K562 (cell line): ENCODE measurements around the gene UROS. TPM values are rescaled to one million over a fixed set of nuclear protein-coding genes. Genes with fewer than 3 reads are reported as not detected.

ENCODE experiments used
- ATAC-seq: fragments of 200-7000 bp; cut with Tn5 transposase; 3 replicates; pipeline ENCODE4 v1.9.1; 2020; ENCODE audit warnings: moderate library complexity
- BruUV-seq: library from RNA; stranded (reverse); fragments of 400-500 nt; replicated peaks from 2 replicates; lab custom pipeline; 2021; lab: Mats Ljungman, UMichigan
- CTCF ChIA-PET: fragments of 300-600 bp; formaldehyde crosslinking; extraction: SDS; loops from one replicate; lab custom pipeline; 2021; ENCODE audit warnings: low intra/inter-chr PET ratio; lab: Yijun Ruan, JAX
- POLR2A ChIA-PET: fragments of 300-600, 350-650 bp; sonication (Branson Sonifier 250); formaldehyde crosslinking; extraction: SDS; loops from one replicate; lab custom pipeline; 2021; ENCODE audit warnings: antibody characterized with exemption, inconsistent platforms; lab: Yijun Ruan, JAX
- DNase-seq, 4 experiments: peaks; one replicate each; pipeline versions ENCODE4 v3.0.0 to v3.0.0-alpha.2; 2011 to 2018; ENCODE audit warnings: low spot score in 3 of 4, mixed read lengths in 3 of 4; ENCODE audit errors: extremely low read depth in 1 of 4
- FAIRE-seq: peaks from 2 replicates; lab custom pipeline; 2011; peaks lifted over from hg19 to GRCh38; lab: Jason Lieb, UNC
- H2AFZ ChIP-seq: 2 replicates; pipeline ENCODE4 v1.6.0; 2011; ENCODE audit warnings: low read depth, low read length, control low read depth, inconsistent platforms
- H3K27ac ChIP-seq: fragments of 200-600 bp; 3 replicates; pipeline ENCODE4 v1.8.0; 2011; ENCODE audit warnings: low read depth, mild to moderate bottlenecking, control low read depth, inconsistent platforms, low read length, moderate library complexity, mixed read lengths; ENCODE audit errors: extremely low read depth
- H3K27me3 ChIP-seq, 2 experiments: fragments of 300-600 bp in 1 of 2; 2 replicates in 1 of 2; 3 replicates in 1 of 2; pipeline versions ENCODE4 v1.6.0 to v1.8.0; 2011; ENCODE audit warnings: inconsistent platforms in 2 of 2, low read length in 2 of 2, mild to moderate bottlenecking in 1 of 2, mixed read lengths in 1 of 2, moderate library complexity in 1 of 2; ENCODE audit not compliant: control insufficient read depth in 2 of 2, insufficient read depth in 2 of 2
- H3K36me3 ChIP-seq: fragments of 300-600 bp; 3 replicates; pipeline ENCODE4 v1.8.0; 2011; ENCODE audit warnings: mild to moderate bottlenecking, low read length, inconsistent platforms; ENCODE audit not compliant: control insufficient read depth, insufficient read depth
- H3K4me1 ChIP-seq, 2 experiments: fragments of 200-600 bp in 1 of 2; replicated peaks in 1 of 2; 2 replicates in 1 of 2; 3 replicates in 1 of 2; pipeline versions ENCODE4 v1.5.1 to v1.8.0; 2011; ENCODE audit warnings: inconsistent platforms in 2 of 2, low read length in 2 of 2, mild to moderate bottlenecking in 1 of 2, mixed read lengths in 1 of 2, moderate library complexity in 1 of 2; ENCODE audit not compliant: control insufficient read depth in 2 of 2, insufficient read depth in 2 of 2
- H3K4me2 ChIP-seq: 2 replicates; pipeline ENCODE4 v1.6.1; 2011; ENCODE audit warnings: low read length, control low read depth, inconsistent platforms, mixed read lengths; ENCODE audit not compliant: insufficient read depth
- H3K4me3 ChIP-seq: fragments of 200-600 bp; sonication (generic), shearing (Covaris generic); 2 replicates; pipeline ENCODE4 v1.5.1; 2016; ENCODE audit warnings: control low read depth, inconsistent platforms
- H3K79me2 ChIP-seq: fragments of 200-600 bp; 3 replicates; pipeline ENCODE4 v1.8.0; 2011; ENCODE audit warnings: low read length, inconsistent platforms; ENCODE audit not compliant: control insufficient read depth, insufficient read depth
- H3K9ac ChIP-seq, 2 experiments: 2 replicates each; pipeline versions ENCODE4 v1.6.0 to v1.6.1; 2011; ENCODE audit warnings: low read depth in 2 of 2, low read length in 2 of 2, control low read depth in 1 of 2, inconsistent platforms in 1 of 2, mild to moderate bottlenecking in 1 of 2, mixed read lengths in 1 of 2; ENCODE audit not compliant: insufficient read depth in 1 of 2
- H3K9me1 ChIP-seq: one replicate; pipeline ENCODE4 v1.6.0; 2011; ENCODE audit warnings: inconsistent platforms, mild to moderate bottlenecking, low read length, moderate library complexity; ENCODE audit not compliant: control insufficient read depth, insufficient read depth
- H3K9me3 ChIP-seq: replicated peaks from 2 replicates; pipeline ENCODE4 v1.5.1; 2011; ENCODE audit warnings: low read depth, low read length, inconsistent platforms; ENCODE audit not compliant: control insufficient read depth, insufficient read depth
- H4K20me1 ChIP-seq: replicated peaks from 2 replicates; pipeline ENCODE4 v1.6.1; 2011; ENCODE audit warnings: low read length, inconsistent platforms, mixed read lengths; ENCODE audit not compliant: control insufficient read depth, insufficient read depth
- ELF4 ChIP-seq: fragments of 450-650 bp; formaldehyde crosslinking; IDR thresholded peaks from 2 replicates; pipeline ENCODE4 v1.4.0; 2022; ENCODE audit warnings: missing genetic modification characterization
- MXI1 ChIP-seq: IDR thresholded peaks from 2 replicates; pipeline ENCODE4 v1.6.1; 2011; ENCODE audit warnings: low read depth, mild to moderate bottlenecking, improper control_type of control experiment, low read length
- SAFB2 ChIP-seq: fragments of 200-400 bp; formaldehyde crosslinking; IDR thresholded peaks from 2 replicates; pipeline ENCODE4 v1.6.1; 2018; ENCODE audit warnings: borderline replicate concordance, low read length, low read depth, moderate library complexity; ENCODE audit not compliant: severe bottlenecking
- SMARCA5 ChIP-seq: fragments of 450-650 bp; IDR thresholded peaks from 2 replicates; pipeline ENCODE4 v1.6.1; 2016
- ZNF217 ChIP-seq: sonication (generic); formaldehyde crosslinking; IDR thresholded peaks from 2 replicates; pipeline ENCODE4 v1.8.0; 2022; ENCODE audit warnings: mild to moderate bottlenecking, missing genetic modification reagents
- WGBS: fragments of 100-300 bp; shearing (Covaris generic); methylation state at CpG from one replicate; pipeline ENCODE4 v1.1.6; 2016; ENCODE audit warnings: low coverage, mixed read lengths; ENCODE audit not compliant: insufficient coverage; ENCODE audit errors: missing lambda C conversion rate; 5-methylcytosine and 5-hydroxymethylcytosine counted together
- in situ Hi-C: fragments of 300-500 bp; cut with MboI; formaldehyde crosslinking; loops from 4 replicates; pipeline ENCODE4 v1.15.0; 2018; ENCODE audit warnings: inconsistent platforms, mixed read lengths
- intact Hi-C: fragments of 100-400 bp; cut with micrococcal nuclease; formaldehyde crosslinking; loops from 2 replicates; pipeline ENCODE4 v1.14.2; 2022
- polyA plus RNA-seq, 8 experiments: library from polyadenylated mRNA; depleted of rRNA in 4 of 8; stranded (reverse) in 5 of 8; unstranded in 3 of 8; fragments of >200 nt; fragmentation: Nextera tagmentation in 2 of 8; fragmentation: Illumina TruSeq in 1 of 8; extraction: Ambion mirVana in 2 of 8; extraction: Trizol in 1 of 8; gene quantifications; 2 replicates each; pipeline versions ENCODE4 v1.2.1 to v1.2.3, GENCODE V29; 2011 to 2014; ENCODE audit warnings: inconsistent platforms in 1 of 8, missing spikeins in 1 of 8
- total RNA-seq, 7 experiments: library from RNA; depleted of rRNA in 6 of 7; stranded (reverse); fragments of >200 nt in 6 of 7; fragmentation: Illumina TruSeq in 2 of 7; extraction: Trizol in 2 of 7; gene quantifications; 2 replicates each; pipeline versions ENCODE4 v1.2.1 to v1.2.3, GENCODE V29; 2011 to 2021; ENCODE audit warnings: low replicate concordance in 1 of 7
- TF ChIP-seq, protein P1 (sequence below): sonication (generic); formaldehyde crosslinking; IDR thresholded peaks from 2 replicates; pipeline ENCODE4 v1.8.0; 2022; ENCODE audit warnings: mild to moderate bottlenecking, missing genetic modification reagents, borderline replicate concordance

Gene UROS
- total and polyA plus RNA-seq, 9 of the 15 experiments (the other 6 are each of a cell fraction or from before 2014, with no cell fraction given) = 6.4 to 39.1 (median 32.3) TPM

DNA sequence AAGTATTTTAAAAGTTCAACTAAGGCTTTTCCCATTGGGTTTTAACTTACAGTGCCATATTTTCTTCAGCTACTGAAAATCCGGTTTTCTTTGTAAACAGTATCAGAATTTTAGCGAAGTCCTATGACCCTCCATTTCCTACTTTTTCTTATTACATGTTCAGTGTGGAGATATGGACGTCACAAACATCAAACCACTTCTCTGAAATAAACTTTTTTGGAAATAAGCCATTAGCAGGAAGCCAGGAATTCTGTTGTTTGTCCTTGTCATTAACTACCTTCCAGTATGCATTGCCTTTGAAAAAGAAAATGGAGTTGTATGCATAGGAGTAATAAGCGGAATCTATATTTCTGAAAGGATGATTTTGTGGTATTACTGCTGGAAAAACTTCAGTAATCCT, 56.5 kb downstream of the UROS start (continued):
- TF ChIP-seq ZNF217 (no peak), SAFB2 (no peak), MXI1 (no peak), SMARCA5 (no peak), ELF4 (no peak)

DNA sequence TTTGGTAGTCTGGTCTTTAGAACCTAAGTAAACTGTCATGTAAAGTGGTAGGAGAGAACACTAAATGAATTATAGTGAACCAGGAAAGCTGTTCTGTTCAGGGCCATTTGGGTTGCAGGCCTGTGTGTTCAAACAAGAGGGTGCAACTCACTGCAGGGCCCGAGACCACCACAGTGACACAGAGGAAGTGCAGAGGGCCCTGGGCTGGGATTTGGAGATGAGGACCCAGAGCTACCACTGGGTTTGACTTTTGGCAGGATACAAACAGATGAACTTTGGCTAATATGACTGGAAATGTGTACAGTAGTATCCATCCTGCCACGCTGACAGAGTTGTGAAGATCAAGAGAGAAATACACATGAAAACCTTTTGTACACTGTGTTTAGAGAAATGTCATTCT, 57.2 kb downstream of the UROS start:
- in situ Hi-C loops = no loop called here
- Histone ChIP-seq H3K27me3 (no peaks in the 10 kb centered on the region), H3K79me2 (no peaks in the 10 kb centered on the region), H4K20me1 (no peaks in the 10 kb centered on the region), H3K9ac (no peak overlapping the region), H3K4me3 (no peak overlapping the region), H2AFZ (no peak overlapping the region), H3K27ac (no peak overlapping the region), H3K4me1 (no peaks in the 10 kb centered on the region), H3K36me3 (peaks cover 37% of the 10 kb centered on the region; the same call in 2 of the 3 replicates), H3K4me2 (no peak overlapping the region), H3K9me3 (no peaks in the 10 kb centered on the region), H3K9me1 (no peaks in the 10 kb centered on the region)
- BruUV-seq = no TSS peak
- POLR2A ChIA-PET = no interaction called here
- intact Hi-C loops = no loop called here
- ATAC-seq = no peak
- TF ChIP-seq, protein P1, sequence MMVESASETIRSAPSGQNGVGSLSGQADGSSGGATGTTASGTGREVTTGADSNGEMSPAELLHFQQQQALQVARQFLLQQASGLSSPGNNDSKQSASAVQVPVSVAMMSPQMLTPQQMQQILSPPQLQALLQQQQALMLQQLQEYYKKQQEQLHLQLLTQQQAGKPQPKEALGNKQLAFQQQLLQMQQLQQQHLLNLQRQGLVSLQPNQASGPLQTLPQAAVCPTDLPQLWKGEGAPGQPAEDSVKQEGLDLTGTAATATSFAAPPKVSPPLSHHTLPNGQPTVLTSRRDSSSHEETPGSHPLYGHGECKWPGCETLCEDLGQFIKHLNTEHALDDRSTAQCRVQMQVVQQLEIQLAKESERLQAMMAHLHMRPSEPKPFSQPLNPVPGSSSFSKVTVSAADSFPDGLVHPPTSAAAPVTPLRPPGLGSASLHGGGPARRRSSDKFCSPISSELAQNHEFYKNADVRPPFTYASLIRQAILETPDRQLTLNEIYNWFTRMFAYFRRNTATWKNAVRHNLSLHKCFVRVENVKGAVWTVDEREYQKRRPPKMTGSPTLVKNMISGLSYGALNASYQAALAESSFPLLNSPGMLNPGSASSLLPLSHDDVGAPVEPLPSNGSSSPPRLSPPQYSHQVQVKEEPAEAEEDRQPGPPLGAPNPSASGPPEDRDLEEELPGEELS (CRISPR knock-in tag) = no peak
- CTCF ChIA-PET = no interaction called here
- FAIRE-seq = no peak
- no peak for DNase-seq
- 77% methylated on average over 2 of the region's 2 CpGs for WGBS
